SU-DHL-6 (cell line): Measurements from ENCODE around the gene HOXC13.

Experiments
- H2AFZ ChIP-seq: fragments of 200-600 bp; sonication (generic); 2 replicates; pipeline ENCODE4 v1.6.1; 2014; ENCODE audit warnings: low read depth, mild to moderate bottlenecking, moderate library complexity, mixed read lengths, antibody characterized with exemption, low read length; ENCODE audit not compliant: severe bottlenecking
- H3F3A ChIP-seq: fragments of 200-600 bp; shearing (Covaris generic); 2 replicates; pipeline ENCODE4 v1.6.0; 2016; ENCODE audit warnings: antibody characterized with exemption, mild to moderate bottlenecking; ENCODE audit not compliant: insufficient read depth
- H3K27ac ChIP-seq: fragments of 200-600 bp; sonication (generic); 2 replicates; pipeline ENCODE4 v1.5.1; 2016; ENCODE audit warnings: low read depth, mild to moderate bottlenecking, low read length, moderate library complexity, mixed read lengths
- H3K27me3 ChIP-seq: fragments of 200-600 bp; sonication (generic), shearing (Covaris generic); 2 replicates; pipeline ENCODE4 v1.6.0; 2014; ENCODE audit warnings: mild to moderate bottlenecking, low read length
- H3K36me3 ChIP-seq: fragments of 200-600 bp; sonication (generic); 2 replicates; pipeline ENCODE4 v1.6.1; 2014; ENCODE audit warnings: mild to moderate bottlenecking, low read length, mixed read lengths
- H3K4me2 ChIP-seq: fragments of 300-600, 200-600 bp; shearing (Covaris generic), sonication (generic); 2 replicates; pipeline ENCODE4 v1.6.0; 2014; ENCODE audit warnings: low read length, low read depth, mild to moderate bottlenecking; ENCODE audit not compliant: poor library complexity, severe bottlenecking
- H3K4me3 ChIP-seq: fragments of 200-600 bp; sonication (generic); 2 replicates; pipeline ENCODE4 v1.5.1; 2014; ENCODE audit warnings: antibody characterized with exemption, low read length, mild to moderate bottlenecking, mixed read lengths; ENCODE audit not compliant: insufficient read depth, poor library complexity, severe bottlenecking
- H3K79me2 ChIP-seq: fragments of 200-600 bp; sonication (generic); 2 replicates; pipeline ENCODE4 v1.6.1; 2014; ENCODE audit warnings: mild to moderate bottlenecking, low read length, moderate library complexity; ENCODE audit not compliant: insufficient read depth
- H3K9ac ChIP-seq: fragments of 200-600 bp; sonication (generic); 2 replicates; pipeline ENCODE4 v1.7.0; 2014; ENCODE audit warnings: mild to moderate bottlenecking, low read length
- H3K9me2 ChIP-seq: fragments of 200-600 bp; sonication (generic); replicated peaks from 2 replicates; pipeline ENCODE4 v1.6.1; 2014; ENCODE audit warnings: low read length; ENCODE audit not compliant: insufficient read depth
- H3K9me3 ChIP-seq: fragments of 200-600 bp; sonication (generic); 2 replicates; pipeline ENCODE4 v1.6.1; 2014; ENCODE audit warnings: low read length, mixed read lengths; ENCODE audit not compliant: insufficient read depth
- H4K20me1 ChIP-seq: fragments of 200-600 bp; sonication (generic); 2 replicates; pipeline ENCODE4 v1.6.1; 2014; ENCODE audit warnings: low read depth, mild to moderate bottlenecking, antibody characterized with exemption, low read length, moderate library complexity, mixed read lengths
- EZH2phosphoT487 ChIP-seq: fragments of 200-600 bp; sonication (generic), shearing (Covaris generic); conservative IDR thresholded peaks from 2 replicates; pipeline ENCODE4 v1.6.1; 2018; ENCODE audit warnings: mild to moderate bottlenecking, antibody characterized with exemption, low read length, moderate library complexity, mixed read lengths
- TF ChIP-seq, protein P1 (sequence below): fragments of 200-600 bp; sonication (generic); IDR thresholded peaks from one replicate; pipeline ENCODE4 v1.5.1; 2017; ENCODE audit warnings: antibody characterized with exemption, mild to moderate bottlenecking, low read length, moderate library complexity; ENCODE audit not compliant: insufficient read depth, poor library complexity, severe bottlenecking

Gene HOXC13

DNA sequence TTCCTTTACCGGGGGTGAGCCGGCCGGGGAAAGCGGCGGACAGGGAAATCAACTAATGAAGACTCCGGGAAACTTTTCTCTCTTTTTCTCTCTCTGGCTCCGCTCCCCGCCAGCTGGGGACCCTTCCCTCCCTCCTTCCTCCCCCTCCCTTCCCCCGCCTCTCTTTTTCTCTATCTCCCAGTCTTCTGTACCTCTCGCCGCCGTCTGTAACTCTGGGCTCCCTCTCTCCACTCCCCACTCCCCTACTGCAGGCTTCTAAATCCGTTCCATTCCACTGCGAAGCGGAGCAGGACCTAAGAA, 27.4 kb downstream of the HOXC13 start:
- Histone ChIP-seq H3K9me2 (no peaks in the 10 kb centered on the region), H3K4me2 (no peak overlapping the region), H3K4me3 (no peak overlapping the region), H3K9me3 (no peaks in the 10 kb centered on the region), H3F3A (no peaks in the 10 kb centered on the region), H2AFZ (no peak overlapping the region), H3K36me3 (no peaks in the 10 kb centered on the region), H3K79me2 (no peaks in the 10 kb centered on the region), H3K27me3 (0 out of 2 replicates have a peak, but pooled peaks cover 4% of the 10 kb centered on the region), H3K27ac (no peak overlapping the region), H3K9ac (no peak overlapping the region), H4K20me1 (no peaks in the 10 kb centered on the region)
- TF ChIP-seq EZH2phosphoT487 = no peak
- TF ChIP-seq, protein P1, sequence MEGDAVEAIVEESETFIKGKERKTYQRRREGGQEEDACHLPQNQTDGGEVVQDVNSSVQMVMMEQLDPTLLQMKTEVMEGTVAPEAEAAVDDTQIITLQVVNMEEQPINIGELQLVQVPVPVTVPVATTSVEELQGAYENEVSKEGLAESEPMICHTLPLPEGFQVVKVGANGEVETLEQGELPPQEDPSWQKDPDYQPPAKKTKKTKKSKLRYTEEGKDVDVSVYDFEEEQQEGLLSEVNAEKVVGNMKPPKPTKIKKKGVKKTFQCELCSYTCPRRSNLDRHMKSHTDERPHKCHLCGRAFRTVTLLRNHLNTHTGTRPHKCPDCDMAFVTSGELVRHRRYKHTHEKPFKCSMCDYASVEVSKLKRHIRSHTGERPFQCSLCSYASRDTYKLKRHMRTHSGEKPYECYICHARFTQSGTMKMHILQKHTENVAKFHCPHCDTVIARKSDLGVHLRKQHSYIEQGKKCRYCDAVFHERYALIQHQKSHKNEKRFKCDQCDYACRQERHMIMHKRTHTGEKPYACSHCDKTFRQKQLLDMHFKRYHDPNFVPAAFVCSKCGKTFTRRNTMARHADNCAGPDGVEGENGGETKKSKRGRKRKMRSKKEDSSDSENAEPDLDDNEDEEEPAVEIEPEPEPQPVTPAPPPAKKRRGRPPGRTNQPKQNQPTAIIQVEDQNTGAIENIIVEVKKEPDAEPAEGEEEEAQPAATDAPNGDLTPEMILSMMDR = no peak

DNA sequence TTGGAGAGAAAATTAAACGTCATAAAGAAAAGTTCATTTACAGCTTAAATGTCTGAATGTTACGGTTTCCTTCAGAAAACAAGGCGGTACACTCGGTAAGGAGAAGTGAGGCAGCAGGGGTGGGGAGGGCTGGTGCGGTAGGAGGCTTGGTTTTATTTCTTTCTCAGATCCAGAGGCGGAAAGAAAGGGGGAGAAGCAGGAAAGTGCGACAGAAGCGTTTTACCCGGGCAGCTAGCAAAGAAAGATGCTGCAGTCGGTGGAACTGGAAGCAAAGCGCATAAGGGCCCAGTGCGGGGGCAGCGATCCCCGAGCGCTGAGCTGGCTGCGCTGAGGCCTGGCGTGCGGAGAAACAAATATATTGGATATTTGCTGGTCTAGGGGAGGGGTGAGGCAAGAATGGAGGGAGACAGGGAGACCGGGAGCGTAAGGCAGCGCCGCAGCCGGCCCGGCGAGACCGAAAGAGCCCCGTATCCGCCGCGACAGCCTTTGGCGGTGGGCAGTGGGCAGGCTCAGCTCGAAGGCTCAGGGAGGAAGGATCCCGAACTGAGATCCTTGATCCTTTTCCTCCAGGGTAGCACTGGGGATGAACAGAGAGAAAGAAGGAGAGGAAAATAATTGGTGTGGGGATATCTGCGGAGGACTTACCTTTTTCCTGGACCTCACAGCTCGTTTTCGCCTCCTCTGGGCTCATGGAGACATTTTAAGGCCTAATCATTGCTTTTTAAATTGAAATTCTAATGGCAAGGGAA, 27.9 kb downstream of the HOXC13 start:
- no peaks in the 10 kb centered on the region for H4K20me1 ChIP-seq
- no peaks in the 10 kb centered on the region for H3K9me2 ChIP-seq
- H2AFZ ChIP-seq = no peak overlapping the region
- H3K4me2 ChIP-seq = no peak overlapping the region
- no peaks in the 10 kb centered on the region for H3K79me2 ChIP-seq
- no peaks in the 10 kb centered on the region for H3F3A ChIP-seq
- no peak overlapping the region for H3K27ac ChIP-seq
- H3K9ac ChIP-seq = no peak overlapping the region
- no peak overlapping the region for H3K4me3 ChIP-seq
- no peaks in the 10 kb centered on the region for H3K36me3 ChIP-seq
- TF ChIP-seq, protein P1 = no peak
- TF ChIP-seq EZH2phosphoT487 = no peak
- 0 out of 2 replicates have a peak, but pooled peaks cover 4% of the 10 kb centered on the region for H3K27me3 ChIP-seq
- H3K9me3 ChIP-seq = no peaks in the 10 kb centered on the region

DNA sequence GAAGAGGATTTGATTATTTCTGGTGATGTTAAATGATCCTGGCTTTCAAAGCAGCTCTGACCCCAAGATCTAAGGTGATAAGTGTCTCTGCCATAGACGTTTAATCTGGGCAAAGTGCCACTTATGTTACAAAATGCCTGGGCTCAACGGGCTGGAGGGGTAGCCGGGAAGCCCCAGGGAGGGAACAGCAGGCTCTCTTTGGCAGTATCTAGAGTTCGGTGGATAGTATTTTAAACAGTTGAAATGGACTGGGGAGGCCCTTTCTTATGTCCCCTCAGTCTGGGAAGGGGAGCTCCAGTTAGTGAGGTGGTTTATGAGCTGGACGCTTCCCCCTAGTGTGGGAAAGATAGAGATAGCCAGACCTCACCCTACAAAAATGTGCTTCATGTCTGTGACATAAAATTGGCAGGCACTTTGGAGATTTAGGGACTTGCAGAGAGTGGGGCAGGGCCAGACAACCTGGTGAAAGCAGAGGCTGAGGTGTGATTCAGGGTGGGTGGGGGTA, 28.8 kb downstream of the HOXC13 start:
- Histone ChIP-seq H3K27ac (no peak overlapping the region), H4K20me1 (no peaks in the 10 kb centered on the region), H2AFZ (no peak overlapping the region), H3K27me3 (0 out of 2 replicates have a peak, but pooled peaks cover 4% of the 10 kb centered on the region), H3F3A (no peaks in the 10 kb centered on the region), H3K9ac (no peak overlapping the region), H3K4me2 (no peak overlapping the region), H3K79me2 (no peaks in the 10 kb centered on the region), H3K36me3 (no peaks in the 10 kb centered on the region), H3K9me2 (no peaks in the 10 kb centered on the region), H3K9me3 (no peaks in the 10 kb centered on the region), H3K4me3 (no peak overlapping the region)
- TF ChIP-seq EZH2phosphoT487 = no peak
- TF ChIP-seq, protein P1 = no peak
